HepG2 (cell line): Measurements from ENCODE around the gene NR2F6. TPM values are rescaled to one million over a fixed set of nuclear protein-coding genes. Genes with fewer than 3 reads are reported as not detected.

Source experiments
- BCL6 ChIP-seq: IDR thresholded peaks from 2 replicates; pipeline ENCODE4 v1.6.1; 2016; ENCODE audit warnings: missing genetic modification reagents, missing compliant biosample characterization
- DR1 ChIP-seq: sonication (generic); formaldehyde crosslinking; IDR thresholded peaks from 2 replicates; pipeline ENCODE4 v1.8.0; 2021; ENCODE audit warnings: mild to moderate bottlenecking, missing genetic modification reagents, inconsistent platforms
- ELF1 ChIP-seq: sonication (generic); formaldehyde crosslinking; IDR thresholded peaks from 2 replicates; pipeline ENCODE4 v1.4.0; 2020; ENCODE audit warnings: missing genetic modification reagents
- ETV5 ChIP-seq: IDR thresholded peaks from 2 replicates; pipeline ENCODE4 v1.6.1; 2018; ENCODE audit warnings: missing biosample characterization, missing genetic modification reagents, inconsistent platforms, borderline replicate concordance
- NCOR1 ChIP-seq: fragments of 200-600 bp; sonication (generic); IDR thresholded peaks from 2 replicates; pipeline ENCODE4 v1.7.0; 2017; ENCODE audit warnings: antibody characterized with exemption, low read length, borderline replicate concordance
- NFE2L1 ChIP-seq: sonication (generic); formaldehyde crosslinking; IDR thresholded peaks from 2 replicates; pipeline ENCODE4 v1.4.0; 2020; ENCODE audit warnings: missing genetic modification reagents, mild to moderate bottlenecking, borderline replicate concordance
- PAXIP1 ChIP-seq: sonication (generic); formaldehyde crosslinking; conservative IDR thresholded peaks from 2 replicates; pipeline ENCODE4 v1.4.0; 2020; ENCODE audit warnings: mild to moderate bottlenecking, missing genetic modification reagents, moderate library complexity
- RBAK ChIP-seq: sonication (generic); formaldehyde crosslinking; IDR thresholded peaks from 2 replicates; pipeline ENCODE4 v1.5.1; 2020; ENCODE audit warnings: mild to moderate bottlenecking, missing genetic modification reagents
- SNRNP70 ChIP-seq: fragments of 200-400 bp; formaldehyde crosslinking; IDR thresholded peaks from 2 replicates; pipeline ENCODE4 v1.6.1; 2017; ENCODE audit warnings: mild to moderate bottlenecking, low read depth, low read length, moderate library complexity
- YEATS4 ChIP-seq: sonication (generic); formaldehyde crosslinking; IDR thresholded peaks from 2 replicates; pipeline ENCODE4 v1.4.0; 2020; ENCODE audit warnings: missing genetic modification reagents, borderline replicate concordance
- ZFX ChIP-seq: sonication (generic); formaldehyde crosslinking; IDR thresholded peaks from 2 replicates; pipeline ENCODE4 v1.4.0; 2020; ENCODE audit warnings: mild to moderate bottlenecking, low read depth, missing genetic modification reagents, moderate library complexity
- ZKSCAN8 ChIP-seq: IDR thresholded peaks from 2 replicates; pipeline ENCODE4 v1.6.1; 2016; ENCODE audit warnings: borderline replicate concordance, missing genetic modification reagents, missing compliant biosample characterization
- ZNF292 ChIP-seq: sonication (generic); formaldehyde crosslinking; IDR thresholded peaks from 2 replicates; pipeline ENCODE4 v1.8.1; 2022; ENCODE audit warnings: mild to moderate bottlenecking, low read depth, missing genetic modification reagents, borderline replicate concordance
- ZNF34 ChIP-seq: sonication (generic); formaldehyde crosslinking; IDR thresholded peaks from 2 replicates; pipeline ENCODE4 v1.4.0; 2020; ENCODE audit warnings: mild to moderate bottlenecking, missing genetic modification reagents, borderline replicate concordance
- ZNF501 ChIP-seq: sonication (generic); formaldehyde crosslinking; IDR thresholded peaks from 2 replicates; pipeline ENCODE4 v1.5.1; 2020; ENCODE audit warnings: mild to moderate bottlenecking, moderate library complexity, missing genetic modification reagents
- ZNF619 ChIP-seq: sonication (generic); formaldehyde crosslinking; IDR thresholded peaks from 2 replicates; pipeline ENCODE4 v1.4.0; 2020; ENCODE audit warnings: mild to moderate bottlenecking, missing genetic modification reagents
- ZNF776 ChIP-seq: sonication (generic); formaldehyde crosslinking; IDR thresholded peaks from 2 replicates; pipeline ENCODE4 v1.4.0; 2020; ENCODE audit warnings: mild to moderate bottlenecking, missing genetic modification reagents
- polyA plus RNA-seq, 8 experiments: library from polyadenylated mRNA; depleted of rRNA in 3 of 8; stranded (reverse) in 7 of 8; unstranded in 1 of 8; fragments of >200 nt; fragmentation: Illumina TruSeq in 4 of 8; extraction: Trizol in 4 of 8; gene quantifications; 2 replicates each; pipeline versions ENCODE4 v1.2.1 to v1.2.3, GENCODE V29; 2011 to 2016; ENCODE audit warnings: low read depth in 4 of 8, missing spikeins in 1 of 8, mixed read lengths in 1 of 8; ENCODE audit not compliant: insufficient read depth in 1 of 8
- total RNA-seq, 5 experiments: library from RNA; depleted of rRNA; stranded (reverse); fragments of >200 nt; fragmentation: Illumina TruSeq; extraction: Trizol; gene quantifications; 2 replicates each; pipeline ENCODE4 v1.2.3, GENCODE V29; 2016; ENCODE audit warnings: low read depth in 1 of 5
- TF ChIP-seq, protein P1 (sequence below): sonication (generic); formaldehyde crosslinking; conservative IDR thresholded peaks from 2 replicates; pipeline ENCODE4 v1.8.1; 2023; ENCODE audit warnings: missing genetic modification reagents
- TF ChIP-seq, protein P2 (sequence below): IDR thresholded peaks from 2 replicates; pipeline ENCODE4 v1.6.1; 2018; ENCODE audit warnings: missing genetic modification reagents
- TF ChIP-seq, protein P3 (sequence below): IDR thresholded peaks from 2 replicates; pipeline ENCODE4 v1.6.1; 2016; ENCODE audit warnings: low read depth, control low read depth

The NR2F6 gene
- total and polyA plus RNA-seq, 2 of the 13 experiments (the other 11 are each of a cell fraction or from before 2014, with no cell fraction given): 30.9 to 72.4 TPM

DNA sequence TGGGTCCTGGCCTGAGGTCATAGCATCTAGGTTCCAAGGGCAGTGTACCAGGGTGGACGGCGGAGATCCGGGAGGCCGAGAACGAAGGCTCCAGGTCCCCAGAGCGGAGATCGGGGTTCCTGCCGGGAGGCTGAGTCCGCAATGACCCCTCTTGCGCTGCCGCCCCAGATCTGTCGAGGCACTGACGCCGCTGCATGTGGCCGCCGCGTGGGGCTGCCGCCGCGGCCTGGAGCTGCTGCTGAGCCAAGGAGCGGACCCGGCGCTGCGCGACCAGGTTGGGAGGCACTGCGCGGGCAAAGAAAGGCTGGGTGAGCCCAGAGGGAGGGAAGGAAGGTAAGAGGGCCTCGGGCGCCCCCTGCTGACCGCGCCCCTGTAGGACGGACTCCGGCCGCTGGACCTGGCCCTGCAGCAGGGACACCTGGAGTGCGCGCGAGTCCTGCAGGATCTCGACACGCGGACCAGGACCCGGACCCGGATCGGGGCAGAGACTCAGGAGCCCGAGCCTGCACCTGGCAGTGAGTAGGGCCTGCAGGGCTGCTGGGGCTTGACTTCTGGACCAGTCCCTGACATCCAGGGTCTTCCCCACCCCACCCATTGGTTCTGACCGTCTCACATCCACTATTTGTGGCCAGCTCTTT is 36.9 kb upstream of the NR2F6 start (continued):
- TF ChIP-seq PAXIP1 (CRISPR knock-in tag): peak; percentile 25; the same call in 1 of the 2 replicates
- TF ChIP-seq NFE2L1 (CRISPR knock-in tag): no peak
- TF ChIP-seq ZKSCAN8: 0 out of 2 replicates have a peak, but pooled peaks have one; percentile 37
- TF ChIP-seq, protein P1, sequence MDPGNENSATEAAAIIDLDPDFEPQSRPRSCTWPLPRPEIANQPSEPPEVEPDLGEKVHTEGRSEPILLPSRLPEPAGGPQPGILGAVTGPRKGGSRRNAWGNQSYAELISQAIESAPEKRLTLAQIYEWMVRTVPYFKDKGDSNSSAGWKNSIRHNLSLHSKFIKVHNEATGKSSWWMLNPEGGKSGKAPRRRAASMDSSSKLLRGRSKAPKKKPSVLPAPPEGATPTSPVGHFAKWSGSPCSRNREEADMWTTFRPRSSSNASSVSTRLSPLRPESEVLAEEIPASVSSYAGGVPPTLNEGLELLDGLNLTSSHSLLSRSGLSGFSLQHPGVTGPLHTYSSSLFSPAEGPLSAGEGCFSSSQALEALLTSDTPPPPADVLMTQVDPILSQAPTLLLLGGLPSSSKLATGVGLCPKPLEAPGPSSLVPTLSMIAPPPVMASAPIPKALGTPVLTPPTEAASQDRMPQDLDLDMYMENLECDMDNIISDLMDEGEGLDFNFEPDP (CRISPR knock-in tag): no peak
- TF ChIP-seq ETV5 (CRISPR knock-in tag): no peak
- no peak for TF ChIP-seq ZNF34 (CRISPR knock-in tag)
- peak; percentile 55; the same call in 1 of the 2 replicates for TF ChIP-seq ZFX (CRISPR knock-in tag)
- TF ChIP-seq BCL6 (CRISPR knock-in tag): 0 out of 2 replicates have a peak, but pooled peaks have one; percentile 18
- TF ChIP-seq ELF1 (CRISPR knock-in tag): no peak
- TF ChIP-seq ZNF619 (CRISPR knock-in tag): no peak
- no peak for TF ChIP-seq YEATS4 (CRISPR knock-in tag)
- TF ChIP-seq ZNF501: no peak; the same call in 1 of the 2 replicates
- TF ChIP-seq, protein P2, sequence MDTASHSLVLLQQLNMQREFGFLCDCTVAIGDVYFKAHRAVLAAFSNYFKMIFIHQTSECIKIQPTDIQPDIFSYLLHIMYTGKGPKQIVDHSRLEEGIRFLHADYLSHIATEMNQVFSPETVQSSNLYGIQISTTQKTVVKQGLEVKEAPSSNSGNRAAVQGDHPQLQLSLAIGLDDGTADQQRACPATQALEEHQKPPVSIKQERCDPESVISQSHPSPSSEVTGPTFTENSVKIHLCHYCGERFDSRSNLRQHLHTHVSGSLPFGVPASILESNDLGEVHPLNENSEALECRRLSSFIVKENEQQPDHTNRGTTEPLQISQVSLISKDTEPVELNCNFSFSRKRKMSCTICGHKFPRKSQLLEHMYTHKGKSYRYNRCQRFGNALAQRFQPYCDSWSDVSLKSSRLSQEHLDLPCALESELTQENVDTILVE (CRISPR knock-in tag): no peak
- peak; percentile 45 for TF ChIP-seq DR1
- TF ChIP-seq RBAK (CRISPR knock-in tag): no peak
- TF ChIP-seq ZNF776: peak; percentile 84
- TF ChIP-seq ZNF292 (CRISPR knock-in tag): peak; percentile 46; the same call in 1 of the 2 replicates
- TF ChIP-seq, protein P3, sequence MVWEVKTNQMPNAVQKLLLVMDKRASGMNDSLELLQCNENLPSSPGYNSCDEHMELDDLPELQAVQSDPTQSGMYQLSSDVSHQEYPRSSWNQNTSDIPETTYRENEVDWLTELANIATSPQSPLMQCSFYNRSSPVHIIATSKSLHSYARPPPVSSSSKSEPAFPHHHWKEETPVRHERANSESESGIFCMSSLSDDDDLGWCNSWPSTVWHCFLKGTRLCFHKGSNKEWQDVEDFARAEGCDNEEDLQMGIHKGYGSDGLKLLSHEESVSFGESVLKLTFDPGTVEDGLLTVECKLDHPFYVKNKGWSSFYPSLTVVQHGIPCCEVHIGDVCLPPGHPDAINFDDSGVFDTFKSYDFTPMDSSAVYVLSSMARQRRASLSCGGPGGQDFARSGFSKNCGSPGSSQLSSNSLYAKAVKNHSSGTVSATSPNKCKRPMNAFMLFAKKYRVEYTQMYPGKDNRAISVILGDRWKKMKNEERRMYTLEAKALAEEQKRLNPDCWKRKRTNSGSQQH: 0 out of 2 replicates have a peak, but pooled peaks have one; percentile 31
- no peak for TF ChIP-seq NCOR1
- TF ChIP-seq SNRNP70: no peak
